HUES6 (cell line): ENCODE data around the gene ENPP6.
"Not testable (repeated sequence)": the region's sequence is repeated elsewhere in the genome, so short reads cannot be mapped to it uniquely, and the experiment has no call there.

Experiments
- H3K27ac ChIP-seq: 2 replicates; pipeline ENCODE4 v1.7.0; 2013; ENCODE audit warnings: low read depth, mild to moderate bottlenecking, low read length, inconsistent platforms
- H3K27me3 ChIP-seq: 2 replicates; pipeline ENCODE4 v1.6.1; 2013; ENCODE audit warnings: low read length; ENCODE audit not compliant: control insufficient read depth, insufficient read depth
- H3K36me3 ChIP-seq: 2 replicates; pipeline ENCODE4 v1.6.1; 2013; ENCODE audit warnings: low read length; ENCODE audit not compliant: control insufficient read depth, insufficient read depth
- H3K4me1 ChIP-seq: 2 replicates; pipeline ENCODE4 v1.6.1; 2013; ENCODE audit warnings: low read length; ENCODE audit not compliant: control insufficient read depth, insufficient read depth
- H3K4me3 ChIP-seq: 2 replicates; pipeline ENCODE4 v1.5.1; 2013; ENCODE audit warnings: low read depth, low read length
- H3K9ac ChIP-seq: one replicate; pipeline ENCODE4 v1.6.1; 2013; ENCODE audit warnings: mild to moderate bottlenecking, low read length
- H3K9me3 ChIP-seq: 2 replicates; pipeline ENCODE4 v1.6.1; 2013; ENCODE audit warnings: low read depth, low read length; ENCODE audit not compliant: control insufficient read depth, insufficient read depth

ENPP6 gene

DNA sequence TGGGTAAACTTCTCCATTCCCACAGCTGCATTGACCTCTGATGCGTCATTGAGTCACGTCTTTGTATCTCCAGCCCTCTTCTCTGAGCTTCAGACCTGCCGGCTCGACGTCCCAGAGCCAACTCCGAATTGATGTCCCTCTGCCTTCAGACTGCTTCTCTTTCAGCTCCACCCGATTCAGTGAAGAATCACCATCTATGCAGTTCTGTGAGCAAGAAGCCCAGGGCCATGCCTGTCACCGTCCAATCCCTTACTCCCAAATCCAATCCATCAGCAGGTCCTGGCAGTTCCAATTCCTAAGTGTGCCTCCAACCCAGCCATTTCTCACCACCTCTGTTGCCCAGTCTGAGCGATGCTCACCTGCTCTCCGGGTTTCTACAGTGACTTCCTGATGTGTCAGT lies 70.7 kb downstream of the ENPP6 start:
- Histone ChIP-seq H3K4me3 (no peak overlapping the region), H3K9me3 (no peaks in the 10 kb centered on the region), H3K36me3 (no peaks in the 10 kb centered on the region), H3K9ac (no peak overlapping the region), H3K4me1 (peaks cover 6% of the 10 kb centered on the region; the same call in 1 of the 2 replicates), H3K27ac (no peak overlapping the region), H3K27me3 (no peaks in the 10 kb centered on the region)

DNA sequence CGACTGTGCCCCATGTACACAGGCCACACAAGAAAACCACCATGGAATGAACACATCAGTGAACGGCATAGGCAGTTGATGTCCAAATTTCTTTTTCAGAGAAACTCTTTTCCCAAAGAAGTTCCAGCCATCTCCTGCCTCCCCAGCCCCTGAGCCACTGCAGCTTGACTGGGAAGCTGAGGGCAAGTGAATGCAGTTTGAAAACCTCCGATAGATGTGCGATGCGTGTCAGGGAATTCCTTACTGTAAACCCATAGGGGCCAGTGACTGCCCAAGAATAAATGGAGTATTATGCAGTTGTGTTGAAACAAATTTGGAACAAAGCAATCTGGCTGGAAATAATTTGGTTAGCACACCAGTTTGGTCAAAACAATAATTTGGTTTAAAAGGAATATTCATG lies 72.1 kb downstream of the ENPP6 start:
- Histone ChIP-seq H3K4me3 (no peak overlapping the region), H3K9me3 (peaks cover 5% of the 10 kb centered on the region), H3K9ac (no peak overlapping the region)

DNA sequence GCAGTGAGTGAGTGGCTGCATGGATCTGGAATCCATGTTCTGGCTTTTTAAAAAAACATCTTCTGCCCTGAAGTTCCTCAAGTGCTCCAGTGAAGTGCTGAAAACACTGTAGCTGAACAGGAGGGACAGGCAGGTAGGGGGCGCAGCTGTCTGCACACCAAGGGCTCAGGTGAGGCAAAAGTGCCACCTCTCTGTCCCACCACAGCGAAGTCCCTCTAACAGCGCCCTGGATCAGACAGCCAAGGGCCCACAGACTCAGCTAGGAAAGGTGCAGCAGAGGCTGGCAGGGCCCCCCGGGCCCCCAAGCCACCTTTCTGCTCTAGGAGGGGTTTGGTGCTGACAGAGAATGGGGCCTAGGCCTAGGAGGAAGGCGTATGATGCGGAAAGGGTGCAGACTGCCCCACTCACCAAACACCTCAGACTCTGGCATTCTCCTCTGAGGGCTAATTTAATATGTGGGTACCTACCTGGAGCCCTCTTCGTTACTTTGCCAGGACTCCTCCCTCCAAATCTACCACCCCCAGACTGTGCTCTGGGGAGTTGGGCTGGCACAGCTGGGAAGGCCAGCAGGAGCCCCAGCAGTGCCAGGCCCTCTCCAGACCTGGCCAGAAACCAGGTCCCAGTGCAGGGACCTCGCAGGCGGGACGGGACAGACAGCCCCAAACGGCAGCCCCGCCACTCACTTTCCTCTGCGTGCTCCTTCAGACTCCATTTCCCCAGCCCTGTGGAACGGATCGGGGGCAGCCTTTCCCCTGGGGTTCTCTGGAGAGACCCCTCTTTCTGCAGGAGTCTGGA lies 73.7 kb downstream of the ENPP6 start:
- no peaks in the 10 kb centered on the region for H3K27me3 ChIP-seq
- no peak overlapping the region for H3K4me3 ChIP-seq
- H3K4me1 ChIP-seq: peaks cover 6% of the 10 kb centered on the region; the same call in 1 of the 2 replicates
- H3K27ac ChIP-seq: no peak overlapping the region
- no peak overlapping the region for H3K9ac ChIP-seq
- H3K36me3 ChIP-seq: no peaks in the 10 kb centered on the region
- peaks cover 5% of the 10 kb centered on the region for H3K9me3 ChIP-seq

More for the DNA sequence above, 72.1 kb downstream of the ENPP6 start:
- H3K27me3 ChIP-seq: no peaks in the 10 kb centered on the region
- peaks cover 6% of the 10 kb centered on the region; the same call in 1 of the 2 replicates for H3K4me1 ChIP-seq
- no peaks in the 10 kb centered on the region for H3K36me3 ChIP-seq
- H3K27ac ChIP-seq: no peak overlapping the region

DNA sequence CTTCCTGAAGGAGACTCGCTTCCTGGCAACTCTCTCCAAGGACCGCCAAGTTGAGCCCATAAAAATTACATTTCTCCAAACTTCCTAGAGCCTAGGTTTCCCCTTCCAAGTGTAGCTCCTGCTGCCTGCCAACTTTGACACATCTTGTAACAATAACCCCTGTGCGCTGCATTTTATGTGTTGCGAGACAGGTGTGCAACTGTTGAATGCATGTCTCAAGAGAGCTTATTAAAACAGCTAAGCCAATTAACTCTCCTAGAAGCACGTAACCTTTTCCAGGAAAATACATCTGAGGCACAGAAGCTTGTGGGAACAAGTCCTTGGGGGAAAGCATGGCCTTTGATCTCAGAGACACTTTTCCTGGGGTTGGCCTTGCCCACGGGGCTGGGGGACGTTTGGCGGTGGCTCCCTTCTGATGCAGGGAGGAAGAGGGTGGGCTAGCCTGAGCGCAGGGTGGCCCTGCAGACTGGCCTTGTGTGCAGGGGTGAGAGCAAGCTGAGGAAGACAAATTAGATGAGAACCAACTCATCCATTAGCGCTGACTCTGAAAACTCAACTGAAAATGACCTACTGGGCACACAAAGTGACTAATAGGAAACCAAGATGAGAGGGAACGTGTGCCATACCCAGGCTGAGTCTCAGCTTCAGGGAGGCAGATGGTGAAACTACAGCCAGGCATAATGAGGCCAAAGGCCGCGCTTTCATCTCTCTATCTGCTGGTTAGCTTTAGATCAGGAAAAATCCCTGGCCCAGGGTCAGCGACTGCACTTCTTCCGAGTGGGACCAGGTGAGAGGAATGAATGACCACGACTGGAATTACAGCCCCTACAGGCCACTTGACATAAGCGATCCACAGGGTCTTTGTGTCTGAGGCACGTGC lies 75.3 kb downstream of the ENPP6 start:
- H3K27me3 ChIP-seq: no peaks in the 10 kb centered on the region
- H3K4me1 ChIP-seq: no peaks in the 10 kb centered on the region
- no peak overlapping the region for H3K27ac ChIP-seq
- H3K9me3 ChIP-seq: peaks cover 17% of the 10 kb centered on the region
- no peak overlapping the region for H3K4me3 ChIP-seq
- no peak overlapping the region for H3K9ac ChIP-seq
- H3K36me3 ChIP-seq: no peaks in the 10 kb centered on the region

DNA sequence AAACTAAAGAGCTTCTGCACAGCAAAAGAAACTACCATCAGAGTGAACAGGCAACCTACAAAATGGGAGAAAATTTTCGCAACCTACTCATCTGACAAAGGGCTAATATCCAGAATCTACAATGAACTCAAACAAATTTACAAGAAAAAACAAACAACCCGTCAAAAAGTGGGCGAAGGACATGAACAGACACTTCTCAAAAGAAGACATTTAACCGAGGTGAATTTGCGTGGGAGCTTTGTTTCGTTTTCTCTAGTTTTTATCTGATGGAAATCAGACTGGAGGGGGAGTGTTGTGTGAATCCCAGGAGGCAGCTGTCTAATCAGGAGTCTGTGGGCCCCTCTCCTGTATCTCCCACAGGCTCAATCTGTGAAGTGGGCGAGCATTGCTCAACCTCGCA lies 76.8 kb downstream of the ENPP6 start:
- not testable (repeated sequence) for H3K4me3 ChIP-seq, H3K36me3 ChIP-seq, H3K9ac ChIP-seq, H3K27ac ChIP-seq, H3K27me3 ChIP-seq, H3K4me1 ChIP-seq
- peaks cover 27% of the 10 kb centered on the region for H3K9me3 ChIP-seq

DNA sequence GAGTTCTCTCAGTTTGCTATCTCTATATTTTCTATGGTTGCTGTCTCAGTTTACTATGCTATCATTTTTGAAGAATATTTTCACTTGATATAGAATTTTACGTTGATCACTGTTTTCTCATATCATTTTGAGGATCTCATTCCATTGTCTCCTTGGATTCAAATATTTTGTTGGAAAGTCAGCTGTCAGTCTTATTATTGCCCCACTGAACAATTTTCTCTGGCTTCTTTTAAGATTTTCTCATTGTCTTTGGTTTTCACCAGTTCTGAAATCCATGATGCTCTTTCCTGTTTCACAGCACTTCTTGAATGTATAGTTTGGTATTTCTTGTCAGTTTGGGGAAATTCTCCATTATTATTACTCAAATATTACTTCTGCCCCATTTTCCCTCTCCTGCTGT lies 81.1 kb downstream of the ENPP6 start:
- no peak overlapping the region for H3K27ac ChIP-seq
- H3K4me1 ChIP-seq: no peaks in the 10 kb centered on the region
- no peak overlapping the region for H3K4me3 ChIP-seq
- H3K27me3 ChIP-seq: no peaks in the 10 kb centered on the region
- H3K36me3 ChIP-seq: no peaks in the 10 kb centered on the region
- no peak overlapping the region for H3K9ac ChIP-seq
- H3K9me3 ChIP-seq: peaks cover 27% of the 10 kb centered on the region

DNA sequence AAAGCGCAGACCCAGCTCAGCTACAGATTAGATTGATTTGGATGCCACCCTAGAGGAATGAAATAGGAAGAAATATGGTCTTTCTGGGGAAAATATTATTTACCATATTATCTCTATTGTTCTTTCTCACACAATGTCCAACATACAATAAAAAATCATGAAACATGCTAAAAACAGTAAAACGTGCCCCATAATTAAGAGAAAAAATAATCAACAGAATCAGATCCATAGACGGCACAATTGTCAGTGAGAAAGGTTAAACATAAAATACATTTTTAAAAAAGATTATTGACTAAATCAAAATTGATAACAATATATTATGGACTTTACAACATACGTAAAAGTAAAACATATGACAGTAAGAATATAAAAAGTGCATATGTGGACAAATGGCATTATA lies 90.9 kb downstream of the ENPP6 start:
- no peak overlapping the region for H3K4me3 ChIP-seq
- H3K36me3 ChIP-seq: no peaks in the 10 kb centered on the region
- no peak overlapping the region for H3K9ac ChIP-seq
- no peaks in the 10 kb centered on the region for H3K9me3 ChIP-seq
- H3K4me1 ChIP-seq: no peaks in the 10 kb centered on the region
- no peak overlapping the region for H3K27ac ChIP-seq
- H3K27me3 ChIP-seq: no peaks in the 10 kb centered on the region

DNA sequence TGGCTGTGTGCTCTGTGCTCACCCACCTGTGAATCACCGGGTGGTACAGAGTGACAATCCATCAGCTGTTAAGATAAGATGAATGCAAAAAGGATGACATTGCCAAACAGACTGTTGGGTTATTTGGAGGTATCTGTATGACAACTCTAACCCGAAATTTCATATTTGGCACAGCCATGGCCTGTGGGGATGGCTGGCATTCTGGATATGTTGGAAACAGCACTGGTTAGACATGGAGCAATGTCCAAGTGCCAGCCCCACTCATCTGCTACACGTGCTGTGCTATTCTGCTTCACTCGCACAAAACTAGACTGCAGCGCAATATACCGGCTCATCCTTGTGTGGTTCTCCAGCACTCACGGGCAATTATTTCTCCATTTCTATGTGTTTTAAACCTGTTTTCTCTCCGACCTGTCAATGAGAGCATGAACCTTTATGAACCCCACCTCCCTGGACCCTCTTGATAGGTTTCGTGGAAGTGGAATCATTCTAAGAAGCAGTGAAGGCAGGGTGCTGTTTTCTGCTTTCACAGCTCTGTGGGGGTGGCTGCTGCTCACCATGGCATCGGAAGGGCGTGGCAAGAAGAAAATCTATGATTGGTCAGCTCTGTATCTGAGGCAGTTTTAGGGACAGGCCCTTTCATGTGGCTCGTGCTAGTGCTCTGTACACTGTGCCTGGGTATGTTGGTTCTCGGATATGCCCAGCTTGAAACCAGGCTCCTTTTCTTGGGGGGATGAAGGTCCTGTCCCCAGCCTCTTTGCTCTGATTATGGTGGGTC lies 94.9 kb downstream of the ENPP6 start:
- Histone ChIP-seq H3K4me3 (no peak overlapping the region), H3K36me3 (no peaks in the 10 kb centered on the region), H3K27me3 (no peaks in the 10 kb centered on the region), H3K4me1 (no peaks in the 10 kb centered on the region), H3K9ac (no peak overlapping the region), H3K27ac (no peak overlapping the region), H3K9me3 (no peaks in the 10 kb centered on the region)

DNA sequence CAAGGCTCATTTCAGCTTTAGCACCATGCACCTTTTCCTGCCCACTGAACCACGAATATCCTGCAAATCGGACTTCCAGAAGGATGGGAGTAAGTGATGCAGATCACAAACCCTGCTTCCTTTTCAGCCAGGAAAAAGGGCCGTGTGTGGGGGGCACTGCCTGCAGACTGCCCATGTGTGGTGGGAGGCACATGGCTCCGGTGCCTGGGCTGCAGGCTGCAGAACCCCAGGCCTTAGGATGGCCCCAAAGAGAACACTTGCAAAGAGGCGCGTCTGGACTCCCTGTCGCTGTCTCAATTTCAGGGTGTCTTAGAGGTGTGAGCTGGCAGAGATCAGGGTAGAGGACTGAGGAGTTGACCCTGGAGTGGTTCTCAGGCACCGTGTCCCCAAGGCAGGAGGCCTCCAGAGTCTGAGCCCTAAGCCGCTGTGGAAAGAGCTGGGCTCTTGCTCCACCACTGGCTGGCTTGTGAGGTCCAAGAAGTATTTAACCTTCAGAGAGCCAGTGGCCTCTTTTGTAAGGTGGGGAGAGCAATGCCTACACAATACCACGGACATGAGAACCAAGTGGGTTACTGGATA lies 97.0 kb downstream of the ENPP6 start:
- no peaks in the 10 kb centered on the region for H3K4me1 ChIP-seq
- no peak overlapping the region for H3K27ac ChIP-seq
- H3K4me3 ChIP-seq: no peak overlapping the region
- no peak overlapping the region for H3K9ac ChIP-seq
- H3K9me3 ChIP-seq: no peaks in the 10 kb centered on the region
- H3K27me3 ChIP-seq: no peaks in the 10 kb centered on the region
- H3K36me3 ChIP-seq: no peaks in the 10 kb centered on the region

DNA sequence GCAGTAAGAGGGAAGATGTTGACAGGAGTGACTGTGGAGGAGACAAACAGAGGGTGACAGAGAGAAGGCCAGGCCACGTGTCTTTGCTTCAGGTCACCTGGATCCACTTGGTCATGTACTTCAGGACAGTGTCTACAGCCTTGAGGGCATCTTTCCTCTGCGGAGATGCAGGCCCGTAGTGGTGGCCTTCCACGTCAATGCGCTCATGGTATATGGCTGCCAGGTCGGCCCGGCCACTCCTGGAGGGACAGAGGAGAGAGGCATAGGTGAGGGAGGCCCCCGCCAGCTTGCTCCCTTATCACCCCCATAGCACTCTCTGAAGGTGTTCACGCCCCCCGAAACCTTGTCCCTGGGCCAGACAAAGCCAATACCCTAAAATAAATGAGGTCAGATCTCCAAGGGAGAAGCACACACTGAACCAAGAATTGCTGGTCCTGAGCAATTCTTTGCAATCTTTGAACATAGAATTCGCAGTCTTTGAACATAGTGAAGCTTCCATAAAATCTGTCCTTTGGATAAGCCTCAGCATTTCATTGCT lies 99.9 kb downstream of the ENPP6 start:
- no peaks in the 10 kb centered on the region for H3K36me3 ChIP-seq
- no peak overlapping the region for H3K27ac ChIP-seq
- H3K4me3 ChIP-seq: no peak overlapping the region
- H3K27me3 ChIP-seq: no peaks in the 10 kb centered on the region
- H3K9me3 ChIP-seq: no peaks in the 10 kb centered on the region
- no peak overlapping the region for H3K9ac ChIP-seq
- no peaks in the 10 kb centered on the region for H3K4me1 ChIP-seq
